CD4-positive, alpha-beta memory T cell (primary cell): ENCODE data around the gene ELMO1. TPM values are rescaled to one million over a fixed set of nuclear protein-coding genes. Genes with fewer than 3 reads are reported as not detected.
A peak's percentile ranks its signal among the peaks of the same experiment; 100 is the strongest.

Experiments
- CTCF ChIA-PET: fragments of 350-600 bp; sonication (Branson Sonifier 250); formaldehyde crosslinking; loops from one replicate; lab custom pipeline; 2021; ENCODE audit warnings: inconsistent platforms; ENCODE audit not compliant: partially characterized antibody; lab: Charles Lee
- POLR2A ChIA-PET: fragments of 350-600 bp; sonication (Branson Sonifier 250); formaldehyde crosslinking; loops from one replicate; lab custom pipeline; 2021; ENCODE audit not compliant: partially characterized antibody; lab: Charles Lee
- DNase-seq, 5 donors: peaks; one replicate each; pipeline versions ENCODE4 v3.0.0 to v3.0.0-alpha.2; 2020 to 2022; ENCODE audit warnings: mixed read lengths in 1 of 5
- H3K27ac ChIP-seq: one replicate; pipeline ENCODE4 v1.7.0; 2013; ENCODE audit warnings: low read depth, low read length
- H3K27me3 ChIP-seq: 2 replicates; pipeline ENCODE4 v1.7.0; 2013; ENCODE audit warnings: mild to moderate bottlenecking, low read length, moderate library complexity; ENCODE audit not compliant: insufficient read depth
- H3K36me3 ChIP-seq: 2 replicates; pipeline ENCODE4 v1.7.0; 2013; ENCODE audit warnings: mild to moderate bottlenecking, low read length, moderate library complexity; ENCODE audit not compliant: insufficient read depth
- H3K4me1 ChIP-seq: 2 replicates; pipeline ENCODE4 v1.7.0; 2013; ENCODE audit warnings: mild to moderate bottlenecking, low read length, moderate library complexity; ENCODE audit not compliant: insufficient read depth
- H3K4me3 ChIP-seq, 2 donors: one replicate each; pipeline ENCODE4 v1.7.0; 2013; ENCODE audit warnings: low read length in 2 of 2, mild to moderate bottlenecking in 1 of 2
- H3K9me3 ChIP-seq, 2 donors: one replicate each; pipeline ENCODE4 v1.7.0; 2013; ENCODE audit warnings: low read length in 2 of 2, control low read depth in 1 of 2; ENCODE audit not compliant: control insufficient read depth in 1 of 2
- H3K27ac Mint-ChIP-seq, 7 donors: one replicate each; pipeline ENCODE4 v1.8.0; 2020 to 2021; ENCODE audit warnings: mixed read lengths in 7 of 7, mild to moderate bottlenecking in 6 of 7, inconsistent platforms in 3 of 7, moderate library complexity in 3 of 7
- H3K27me3 Mint-ChIP-seq, 2 donors: one replicate each; pipeline ENCODE4 v1.8.0; 2020 to 2021; ENCODE audit warnings: mixed read lengths in 2 of 2
- H3K36me3 Mint-ChIP-seq, 2 donors: one replicate each; pipeline ENCODE4 v1.8.0; 2020 to 2021; ENCODE audit warnings: mixed read lengths in 2 of 2, inconsistent platforms in 1 of 2, mild to moderate bottlenecking in 1 of 2
- H3K4me1 Mint-ChIP-seq, 4 donors: one replicate each; pipeline ENCODE4 v1.8.0; 2020 to 2021; ENCODE audit warnings: mixed read lengths in 4 of 4, mild to moderate bottlenecking in 1 of 4
- H3K4me3 Mint-ChIP-seq, 8 donors: one replicate each; pipeline ENCODE4 v1.8.0; 2020 to 2021; ENCODE audit warnings: mixed read lengths in 8 of 8, mild to moderate bottlenecking in 7 of 8, moderate library complexity in 6 of 8, inconsistent platforms in 3 of 8
- H3K9me3 Mint-ChIP-seq, 8 donors: one replicate each; pipeline ENCODE4 v1.8.0; 2020 to 2021; ENCODE audit warnings: mixed read lengths in 8 of 8, mild to moderate bottlenecking in 5 of 8, inconsistent platforms in 3 of 8, moderate library complexity in 1 of 8
- intact Hi-C: fragments of 100-400 bp; cut with micrococcal nuclease; formaldehyde crosslinking; loops from one replicate; pipeline ENCODE4 v1.15.1; 2023
- polyA plus RNA-seq, 2 donors: library from polyadenylated mRNA; unstranded; fragments of 300-500 nt; fragmentation: Illumina TruSeq; gene quantifications; one replicate each; pipeline ENCODE4 v1.2.3, GENCODE V29; 2021
- total RNA-seq, 2 experiments: library from RNA; stranded (reverse); gene quantifications; one replicate each; pipeline ENCODE4 v1.2.3, GENCODE V29; 2021

Gene ELMO1
- total and polyA plus RNA-seq, 4 experiments from 2014 or later, result 45.1 to 131 (median 111) TPM

DNA sequence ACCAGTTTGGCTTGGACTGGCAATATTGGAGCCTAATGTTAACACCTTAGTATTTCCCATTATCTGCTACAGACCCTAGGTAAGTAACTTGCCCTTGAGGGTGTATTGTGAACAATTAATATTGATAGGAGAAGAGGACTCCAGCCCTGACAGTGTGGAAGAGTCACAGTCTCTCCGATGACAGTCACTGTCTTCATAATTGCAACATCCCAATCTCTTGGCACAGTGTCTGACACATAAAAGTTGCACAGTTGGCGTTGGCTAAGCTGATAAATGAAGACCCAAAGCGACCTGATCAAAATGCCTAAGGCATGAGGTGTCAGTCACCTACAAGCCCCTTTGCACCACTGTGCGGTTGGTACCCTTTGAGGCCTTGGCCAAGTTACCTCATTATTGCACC lies 569.6 kb downstream of the ELMO1 start:
- no peak for DNase-seq
- H3K36me3 Mint-ChIP-seq, result peaks cover 71 to 86% of the 10 kb centered on the region in 2 donors
- ChIA-PET CTCF (no interaction called here), POLR2A (no interaction called here)
- intact Hi-C loops, result loop anchor here (5.0 kb wide), 1 partner anchor 102 kb away; no protein-coding TSS in a partner anchor
- H3K4me1 ChIP-seq, result no peaks in the 10 kb centered on the region
- H3K27me3 ChIP-seq, result no peaks in the 10 kb centered on the region
- H3K9me3 Mint-ChIP-seq, result no peaks in the 10 kb centered on the region
- no peak overlapping the region for H3K27ac ChIP-seq
- no peak overlapping the region for H3K4me3 ChIP-seq
- H3K36me3 ChIP-seq, result peaks cover 36% of the 10 kb centered on the region
- H3K9me3 ChIP-seq, result no peaks in the 10 kb centered on the region
- no peaks in the 10 kb centered on the region for H3K27me3 Mint-ChIP-seq
- H3K27ac Mint-ChIP-seq, result peak overlapping the region in 1 of 7 donors; percentile 54
- peaks cover 0 to 4% (median under 1%) of the 10 kb centered on the region in 4 donors for H3K4me1 Mint-ChIP-seq
- H3K4me3 Mint-ChIP-seq, result no peak overlapping the region

DNA sequence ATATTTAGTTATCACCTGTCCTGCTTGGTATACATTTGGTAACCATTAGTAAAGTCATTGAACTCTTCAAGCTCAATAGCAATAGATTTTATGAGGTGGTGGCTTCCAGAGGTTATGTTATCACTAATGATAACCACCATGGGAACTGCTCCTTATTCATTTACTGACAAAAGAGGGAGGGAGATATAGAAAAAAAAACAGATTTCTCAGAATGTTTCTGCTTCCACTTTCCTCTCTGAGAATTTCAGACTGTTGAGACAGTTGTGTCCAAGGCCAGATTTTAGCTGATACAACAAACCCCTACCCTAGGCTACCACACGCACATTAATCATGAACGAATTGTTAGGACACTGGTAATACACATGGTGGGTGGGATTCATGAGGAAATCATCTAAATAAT lies 570.4 kb downstream of the ELMO1 start:
- Mint-ChIP-seq H3K9me3 (no peaks in the 10 kb centered on the region), H3K4me3 (no peak overlapping the region), H3K27ac (peak overlapping the region in 2 of 7 donors; percentile 3 to 39), H3K4me1 (peaks cover 0 to 2% (median under 1%) of the 10 kb centered on the region in 4 donors), H3K27me3 (no peaks in the 10 kb centered on the region), H3K36me3 (peaks cover 74 to 87% of the 10 kb centered on the region in 2 donors)
- ChIA-PET CTCF (no interaction called here), POLR2A (no interaction called here)
- intact Hi-C loops, result loop anchor here (5.0 kb wide), 1 partner anchor 101 kb away; no protein-coding TSS in a partner anchor
- no peaks in the 10 kb centered on the region for H3K9me3 ChIP-seq
- H3K27ac ChIP-seq, result no peak overlapping the region
- H3K27me3 ChIP-seq, result no peaks in the 10 kb centered on the region
- no peak overlapping the region for H3K4me3 ChIP-seq
- H3K4me1 ChIP-seq, result no peaks in the 10 kb centered on the region
- peaks cover 36% of the 10 kb centered on the region for H3K36me3 ChIP-seq
- DNase-seq, result no peak

GRCh38 chr7:36875794-36876193 lies 572.9 kb downstream of the ELMO1 start:
- peaks cover 2 to 6% (median 4%) of the 10 kb centered on the region in 4 donors for H3K4me1 Mint-ChIP-seq
- Histone ChIP-seq H3K9me3 (no peaks in the 10 kb centered on the region), H3K4me1 (no peaks in the 10 kb centered on the region), H3K27me3 (no peaks in the 10 kb centered on the region), H3K27ac (no peak overlapping the region), H3K4me3 (no peak overlapping the region), H3K36me3 (peaks cover 23% of the 10 kb centered on the region)
- no peak for DNase-seq
- no peaks in the 10 kb centered on the region for H3K27me3 Mint-ChIP-seq
- H3K36me3 Mint-ChIP-seq, result peaks cover 87 to 91% of the 10 kb centered on the region in 2 donors
- no peak overlapping the region for H3K4me3 Mint-ChIP-seq
- intact Hi-C loops, result loop anchor here (5.0 kb wide), 1 partner anchor 98 kb away; no protein-coding TSS in a partner anchor
- ChIA-PET CTCF (interaction anchor here (0.8 kb wide), 1 partner anchor 324 kb away, joined by 3 read pairs; no protein-coding TSS in a partner anchor), POLR2A (no interaction called here)
- H3K27ac Mint-ChIP-seq, result peak overlapping the region in 1 of 7 donors; percentile 73
- peaks cover 0 to 3% (median 0%) of the 10 kb centered on the region in 8 donors for H3K9me3 Mint-ChIP-seq

DNA sequence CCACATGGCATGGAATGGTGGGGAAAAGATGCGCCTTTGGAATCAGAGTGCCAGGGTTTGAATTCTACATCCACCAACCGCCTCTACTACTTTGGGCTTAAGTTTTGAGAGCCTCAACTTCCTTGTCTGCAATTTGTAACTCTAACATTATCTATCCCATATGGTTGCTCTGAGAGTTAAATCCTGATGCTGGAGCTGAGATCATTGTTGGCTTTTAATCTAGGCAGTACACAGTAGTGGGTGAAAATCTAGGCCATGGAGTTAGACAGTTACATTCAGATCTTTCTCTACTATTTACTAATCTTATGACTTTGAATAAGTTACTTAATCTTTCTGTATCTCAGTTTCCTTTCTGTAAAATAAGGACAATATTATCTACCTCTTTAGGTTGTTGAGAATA lies 574.6 kb downstream of the ELMO1 start:
- Histone ChIP-seq H3K36me3 (peaks cover 32% of the 10 kb centered on the region), H3K27me3 (no peaks in the 10 kb centered on the region), H3K9me3 (no peaks in the 10 kb centered on the region), H3K27ac (no peak overlapping the region), H3K4me1 (no peaks in the 10 kb centered on the region), H3K4me3 (no peak overlapping the region)
- CTCF ChIA-PET, result no interaction called here
- intact Hi-C loops, result no loop called here
- POLR2A ChIA-PET, result no interaction called here
- H3K4me1 Mint-ChIP-seq, result peaks cover 4 to 9% (median 9%) of the 10 kb centered on the region in 4 donors
- H3K27ac Mint-ChIP-seq, result peak overlapping the region in 3 of 7 donors; percentile 20 to 52 (median 39)
- H3K27me3 Mint-ChIP-seq, result no peaks in the 10 kb centered on the region
- H3K4me3 Mint-ChIP-seq, result no peak overlapping the region
- peaks cover 90 to 94% of the 10 kb centered on the region in 2 donors for H3K36me3 Mint-ChIP-seq
- DNase-seq, result no peak
- peaks cover 0 to 3% (median 0%) of the 10 kb centered on the region in 8 donors for H3K9me3 Mint-ChIP-seq

DNA sequence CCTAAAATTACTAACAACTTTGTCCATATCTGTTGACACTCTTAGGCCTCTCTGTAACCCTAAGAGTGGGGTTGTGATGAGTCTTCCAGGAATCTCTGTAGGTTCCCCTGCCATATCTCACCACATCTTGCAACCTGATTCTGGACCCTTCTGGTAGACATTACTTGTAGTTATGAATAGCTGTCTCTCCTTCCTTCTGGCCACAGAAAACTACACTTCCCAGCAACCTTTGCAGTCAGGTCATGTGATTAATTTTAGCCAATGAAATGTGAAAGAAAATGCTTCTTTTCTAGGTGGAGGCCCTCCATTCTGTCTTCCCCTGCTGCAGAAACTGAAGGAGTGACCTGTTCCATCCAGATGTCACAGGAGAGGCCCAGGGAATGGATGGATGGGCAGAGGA lies 576.8 kb downstream of the ELMO1 start:
- ChIA-PET POLR2A (no interaction called here), CTCF (no interaction called here)
- Histone ChIP-seq H3K9me3 (no peaks in the 10 kb centered on the region), H3K27me3 (no peaks in the 10 kb centered on the region), H3K4me3 (no peak overlapping the region), H3K4me1 (no peaks in the 10 kb centered on the region), H3K36me3 (peaks cover 24% of the 10 kb centered on the region), H3K27ac (no peak overlapping the region)
- Mint-ChIP-seq H3K9me3 (peaks cover 0 to 3% (median 0%) of the 10 kb centered on the region in 8 donors), H3K4me1 (peaks cover 11 to 27% (median 21%) of the 10 kb centered on the region in 4 donors), H3K27ac (peak overlapping the region; percentile 38 to 82 (median 61)), H3K27me3 (no peaks in the 10 kb centered on the region), H3K4me3 (no peak overlapping the region), H3K36me3 (peaks cover 91 to 93% of the 10 kb centered on the region in 2 donors)
- intact Hi-C loops, result no loop called here
- DNase-seq, result peak in 1 of 5 donors; percentile 10

DNA sequence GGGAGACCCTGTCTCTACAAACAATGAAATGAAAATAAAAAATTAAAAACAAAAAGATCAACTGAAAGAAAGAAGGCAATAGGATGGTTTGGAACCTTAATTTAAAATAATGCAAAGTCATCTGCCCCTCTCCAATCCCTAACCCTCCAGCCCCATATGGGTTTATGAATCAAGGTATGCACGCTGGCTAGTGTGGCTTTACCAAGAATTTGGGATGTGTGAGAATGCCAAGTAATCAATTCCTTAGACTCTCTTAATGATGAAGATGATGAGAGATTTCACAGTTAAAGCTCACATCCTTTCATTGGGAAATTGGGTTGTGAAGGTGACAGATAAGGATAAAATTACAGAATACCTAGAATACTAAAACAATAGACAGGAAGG lies 577.3 kb downstream of the ELMO1 start:
- ChIA-PET POLR2A (no interaction called here), CTCF (no interaction called here)
- intact Hi-C loops, result no loop called here
- Mint-ChIP-seq H3K4me1 (peaks cover 13 to 32% (median 24%) of the 10 kb centered on the region in 4 donors), H3K27me3 (no peaks in the 10 kb centered on the region), H3K36me3 (peaks cover 92 to 94% of the 10 kb centered on the region in 2 donors), H3K27ac (peak overlapping the region in 3 of 7 donors; percentile 26 to 60 (median 57)), H3K9me3 (peaks cover 0 to 3% (median 0%) of the 10 kb centered on the region in 8 donors), H3K4me3 (no peak overlapping the region)
- Histone ChIP-seq H3K4me1 (no peaks in the 10 kb centered on the region), H3K36me3 (peaks cover 24% of the 10 kb centered on the region), H3K27me3 (no peaks in the 10 kb centered on the region), H3K9me3 (no peaks in the 10 kb centered on the region), H3K4me3 (no peak overlapping the region), H3K27ac (no peak overlapping the region)
- no peak for DNase-seq

DNA sequence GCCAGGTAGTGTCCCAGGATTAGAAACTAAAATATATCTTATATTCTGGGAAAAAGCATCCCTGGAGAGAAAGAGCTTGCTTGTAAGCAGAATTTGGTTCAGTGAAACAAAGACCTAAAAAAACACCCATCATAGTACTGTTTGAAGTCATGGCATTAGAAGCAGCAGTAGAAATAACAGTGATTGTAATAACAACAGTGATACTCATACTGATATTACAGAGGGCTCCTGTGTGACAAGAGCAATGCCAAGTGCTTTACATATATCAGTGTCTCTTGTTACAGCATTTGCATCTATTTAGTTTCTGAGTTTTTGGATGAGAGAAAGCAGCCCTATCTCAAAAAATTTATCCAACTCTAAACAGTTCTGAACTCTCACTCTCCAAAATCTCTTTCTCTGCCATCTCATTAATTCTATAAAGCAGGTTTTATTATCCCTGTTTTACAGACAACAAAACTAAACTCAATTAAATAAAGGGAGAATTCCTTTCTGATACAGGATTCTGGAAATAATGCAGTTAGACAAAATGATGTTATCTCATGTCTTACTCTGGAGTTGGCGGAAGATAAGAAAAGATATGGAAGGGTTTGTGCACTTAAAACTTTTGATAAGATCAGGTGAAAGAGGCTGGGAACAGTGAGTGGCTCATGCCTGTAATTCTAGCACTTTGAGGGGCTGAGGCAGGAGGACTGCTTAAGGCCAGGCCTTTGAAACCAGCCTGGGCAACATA lies 577.9 kb downstream of the ELMO1 start:
- no peak overlapping the region for H3K4me3 ChIP-seq
- intact Hi-C loops, result no loop called here
- no peaks in the 10 kb centered on the region for H3K4me1 ChIP-seq
- no peaks in the 10 kb centered on the region for H3K27me3 Mint-ChIP-seq
- no peak overlapping the region for H3K4me3 Mint-ChIP-seq
- peaks cover 94 to 95% of the 10 kb centered on the region in 2 donors for H3K36me3 Mint-ChIP-seq
- CTCF ChIA-PET, result no interaction called here
- peaks cover 16 to 38% (median 29%) of the 10 kb centered on the region in 4 donors for H3K4me1 Mint-ChIP-seq
- H3K9me3 ChIP-seq, result no peaks in the 10 kb centered on the region
- H3K27me3 ChIP-seq, result no peaks in the 10 kb centered on the region
- peaks cover 23% of the 10 kb centered on the region for H3K36me3 ChIP-seq
- H3K27ac ChIP-seq, result no peak overlapping the region
- DNase-seq, result no peak
- H3K9me3 Mint-ChIP-seq, result peaks cover 0 to 3% (median 0%) of the 10 kb centered on the region in 8 donors
- H3K27ac Mint-ChIP-seq, result peak overlapping the region in 4 of 7 donors; percentile 11 to 60 (median 27)
- POLR2A ChIA-PET, result no interaction called here
